SU-DHL-6 (cell line): ENCODE data around the gene PDE2A.

ENCODE experiments used
- CTCF ChIP-seq: fragments of 200-600 bp; sonication (generic); IDR thresholded peaks from one replicate; pipeline ENCODE4 v1.5.1; 2017; ENCODE audit warnings: antibody characterized with exemption, mild to moderate bottlenecking, low read length, moderate library complexity; ENCODE audit not compliant: insufficient read depth, poor library complexity, severe bottlenecking
- EZH2phosphoT487 ChIP-seq: fragments of 200-600 bp; sonication (generic), shearing (Covaris generic); conservative IDR thresholded peaks from 2 replicates; pipeline ENCODE4 v1.6.1; 2018; ENCODE audit warnings: mild to moderate bottlenecking, antibody characterized with exemption, low read length, moderate library complexity, mixed read lengths

GRCh38 chr11:72655896-72656464, 18.2 kb downstream of the PDE2A start:
- TF ChIP-seq CTCF (no peak), EZH2phosphoT487 (no peak)
